Left renal cortex interstitium (tissue), 4 donors: Measurements from ENCODE around the gene ADK. TPM values are rescaled to one million over a fixed set of nuclear protein-coding genes. Genes with fewer than 3 reads are reported as not detected.

Experiments used
- DNase-seq, 4 donors: peaks; one replicate each; pipeline ENCODE4 v3.0.0-alpha.2; 2013; ENCODE audit warnings: low read depth in 4 of 4, low spot score in 2 of 4, missing footprints in 1 of 4
- polyA plus RNA-seq, 4 donors: library from polyadenylated mRNA; unstranded; fragments of 120-200 nt; gene quantifications; one replicate each; pipeline ENCODE4 v1.2.1, GENCODE V29; 2013; ENCODE audit not compliant: insufficient read length in 4 of 4

Gene ADK
- polyA plus RNA-seq, 4 donors: 27.2 to 33.8 (median 28.5) TPM

DNA sequence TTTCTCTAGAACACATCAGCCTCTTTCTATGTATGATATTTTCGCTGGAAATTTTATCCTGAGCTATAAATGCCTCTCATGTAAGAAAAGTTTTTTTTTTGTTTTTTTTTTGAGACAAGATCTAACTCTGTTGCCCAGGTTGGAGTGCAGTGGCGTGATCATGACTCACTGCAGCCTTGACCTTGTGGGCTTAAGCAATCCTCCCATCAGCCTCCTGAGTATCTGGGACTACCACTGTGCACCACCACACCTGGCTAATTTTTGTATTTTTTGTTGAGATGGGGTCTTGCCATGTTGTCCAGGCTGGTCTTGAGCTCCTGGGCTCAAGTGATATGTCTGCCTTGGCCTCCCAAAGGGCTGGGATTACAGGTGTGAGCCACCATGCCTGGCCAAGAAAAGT is 80.4 kb downstream of the ADK start:
- DNase-seq: no peak

- DNase-seq: no peak
These were observed 82.3 kb downstream of the ADK start for GRCh38 chr10:74233281-74233680.

DNA sequence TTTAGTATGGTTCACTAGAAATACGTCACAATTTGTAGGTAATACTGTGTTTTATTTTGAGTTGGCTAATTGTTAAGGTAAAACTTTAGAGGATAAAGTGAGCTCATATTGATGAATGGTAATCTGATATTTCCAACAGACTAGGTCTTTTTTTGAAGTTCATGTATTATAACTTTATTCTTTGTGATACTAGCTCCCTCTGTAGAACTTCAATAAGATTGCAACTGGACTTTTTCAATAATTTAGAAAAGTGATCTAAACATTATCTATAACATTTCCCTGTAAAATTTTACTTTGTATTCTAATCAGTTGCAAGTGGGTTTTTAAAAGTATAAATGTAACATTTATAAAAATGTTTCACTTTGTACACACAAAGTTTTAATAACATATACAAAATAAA is 83.5 kb downstream of the ADK start:
- no peak for DNase-seq

DNA sequence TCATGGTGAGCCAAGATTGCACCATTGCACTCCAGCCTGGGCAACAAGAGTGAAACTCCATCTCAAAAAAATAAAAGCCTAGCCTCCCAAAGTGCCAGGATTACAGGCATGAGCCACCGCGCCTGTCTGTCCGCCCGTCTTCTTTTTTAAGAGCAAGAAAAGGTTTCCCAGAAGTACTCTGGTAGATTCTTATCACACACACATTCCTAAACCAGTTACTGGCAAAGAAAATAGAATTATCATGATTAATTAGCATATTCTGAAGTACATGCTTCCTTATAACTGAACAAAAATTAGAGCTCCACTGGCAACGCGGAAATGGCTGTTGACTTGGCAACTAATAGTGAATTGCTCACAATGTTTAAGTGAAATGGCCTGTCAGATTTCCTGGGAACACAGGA is 87.0 kb downstream of the ADK start:
- peak in 1 of 4 donors; percentile 2 for DNase-seq

GRCh38 chr10:74238516-74238915 is 87.5 kb downstream of the ADK start:
- no peak for DNase-seq

GRCh38 chr10:74243067-74243466 is 92.0 kb downstream of the ADK start:
- DNase-seq: no peak

- peak in 2 of 4 donors; percentile 6 to 45 for DNase-seq
These were observed 93.2 kb downstream of the ADK start for GRCh38 chr10:74244097-74244685.

DNA sequence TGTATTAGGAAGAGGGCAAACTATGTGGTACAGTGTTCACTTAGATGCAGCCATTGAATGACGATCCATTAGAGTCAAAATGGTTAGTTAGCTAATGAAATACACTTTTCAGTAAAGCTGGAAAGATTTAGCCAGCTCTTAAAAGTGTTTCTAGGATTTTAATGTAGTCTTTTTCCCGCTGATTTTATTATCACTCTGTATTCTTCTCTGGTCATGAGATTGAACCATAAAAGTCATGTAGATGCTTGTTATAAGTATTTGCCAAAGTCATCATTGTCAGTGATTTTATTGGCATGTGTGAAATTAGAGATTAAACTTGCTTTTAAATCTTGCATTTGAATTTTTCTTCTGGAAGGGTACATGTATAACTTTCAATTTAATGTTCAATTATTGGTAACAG is 93.8 kb downstream of the ADK start:
- no peak for DNase-seq

DNA sequence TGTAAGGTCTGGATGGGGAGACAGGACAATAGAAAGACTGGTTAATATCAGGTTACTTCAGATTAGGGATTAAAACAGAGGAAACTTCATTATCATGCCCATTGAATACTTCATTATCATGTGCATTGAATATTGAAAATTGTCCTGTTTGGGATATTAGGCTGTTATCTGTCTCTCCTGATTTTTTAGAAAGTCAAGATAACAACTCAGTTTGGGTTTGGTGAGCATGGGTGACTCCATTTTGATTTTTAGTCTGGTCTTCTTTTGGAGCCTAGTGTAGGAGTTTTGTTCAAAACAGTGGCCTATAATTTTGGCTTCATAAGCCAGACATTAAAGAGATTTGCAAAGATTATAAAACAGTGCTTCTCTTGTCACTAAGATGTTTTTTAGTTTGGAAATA is 95.5 kb downstream of the ADK start:
- DNase-seq: no peak

GRCh38 chr10:74249865-74250264 is 98.8 kb downstream of the ADK start:
- DNase-seq: no peak

DNA sequence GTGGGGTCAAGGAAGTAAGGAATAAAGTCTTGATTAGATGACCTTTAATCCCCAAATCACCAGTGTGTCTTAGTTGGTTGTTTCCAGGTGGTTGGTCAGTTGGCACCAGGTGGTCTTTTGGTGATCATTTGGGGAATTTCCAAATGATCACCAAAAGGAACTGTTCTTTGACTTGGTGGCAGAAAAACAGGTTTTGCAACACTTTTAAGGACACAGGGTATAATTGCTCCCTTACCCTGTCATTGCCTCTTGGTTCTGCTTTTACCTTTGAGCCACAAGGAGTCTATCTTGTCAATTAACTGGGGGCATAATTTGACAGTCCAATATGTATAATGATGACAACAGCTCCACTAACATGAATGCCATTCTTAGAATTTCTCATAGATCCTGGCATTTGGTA is 104.2 kb downstream of the ADK start:
- no peak for DNase-seq

- no peak for DNase-seq
These were observed 104.9 kb downstream of the ADK start for GRCh38 chr10:74255888-74256357.

- DNase-seq: no peak
These were observed 111.8 kb downstream of the ADK start for GRCh38 chr10:74262856-74263255.

DNA sequence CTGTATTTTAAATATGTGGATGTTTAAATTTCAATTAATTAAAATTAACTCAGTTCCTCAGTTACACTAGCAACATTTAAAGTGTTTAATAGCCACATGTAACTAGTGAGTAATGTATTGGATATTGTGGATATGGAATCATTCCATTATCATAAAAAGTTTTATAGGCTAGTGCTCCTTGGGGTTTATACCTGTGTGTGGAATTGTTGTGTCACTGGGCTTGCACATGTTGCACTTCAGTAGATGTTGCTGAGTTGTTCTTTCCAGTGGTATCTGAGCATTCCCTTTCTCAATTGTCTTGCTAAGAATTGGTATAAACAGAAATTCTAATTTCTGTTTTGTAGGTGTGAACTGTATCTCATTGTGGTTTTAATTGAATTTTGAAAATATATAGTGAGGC is 113.0 kb downstream of the ADK start:
- DNase-seq: no peak

DNA sequence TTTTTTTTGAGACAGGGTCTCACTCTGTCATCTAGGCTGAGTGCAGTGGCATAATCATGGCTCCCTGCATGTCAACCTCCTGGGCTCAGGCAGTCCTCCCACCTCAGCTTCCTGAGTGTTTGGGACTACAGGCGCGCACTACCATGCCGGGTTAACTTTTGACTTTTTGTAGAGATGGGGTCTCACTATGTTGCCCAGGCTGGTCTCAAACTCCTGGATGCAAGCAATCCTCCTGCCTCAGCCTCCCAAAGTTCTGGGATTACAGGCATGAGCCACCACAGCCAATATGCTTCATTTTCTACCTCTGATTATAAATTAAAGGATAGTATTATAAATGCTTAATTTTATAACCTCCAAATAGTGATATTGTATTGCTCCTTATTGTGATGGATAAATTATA is 121.3 kb downstream of the ADK start:
- no peak for DNase-seq

- DNase-seq: no peak
These were observed 124.8 kb downstream of the ADK start for GRCh38 chr10:74275755-74276290.

GRCh38 chr10:74276416-74276815 is 125.4 kb downstream of the ADK start:
- DNase-seq: no peak

- DNase-seq: no peak
These were observed 131.3 kb downstream of the ADK start for GRCh38 chr10:74282151-74282847.

DNA sequence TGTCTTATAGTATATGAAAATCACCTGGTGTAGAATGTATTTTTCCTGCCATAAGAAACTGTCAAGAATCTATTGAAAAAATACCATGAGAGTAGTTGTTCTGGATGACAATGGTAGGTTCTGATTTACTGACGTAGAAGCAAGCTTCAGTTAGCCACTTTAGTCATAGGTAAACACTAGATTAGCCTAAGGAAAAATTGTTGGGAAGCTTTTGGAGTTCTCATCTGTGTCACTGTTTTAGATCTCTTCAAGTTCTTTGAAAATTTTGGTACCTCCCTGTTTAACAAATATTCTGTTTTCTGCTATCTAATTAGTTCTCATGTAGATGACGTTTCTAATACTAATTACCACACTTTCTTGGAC is 131.8 kb downstream of the ADK start:
- no peak for DNase-seq

GRCh38 chr10:74289188-74289587 is 138.2 kb downstream of the ADK start:
- no peak for DNase-seq

GRCh38 chr10:74289951-74290350 is 138.9 kb downstream of the ADK start:
- DNase-seq: no peak

GRCh38 chr10:74290708-74291107 is 139.7 kb downstream of the ADK start:
- DNase-seq: no peak
